Fibroblast of the aortic adventitia (primary cell): ENCODE results near the gene IL21R. TPM values are rescaled to one million over a fixed set of nuclear protein-coding genes. Genes with fewer than 3 reads are reported as not detected.

Experiments used
- DNase-seq: peaks from one replicate; pipeline ENCODE4 v3.0.0-alpha.2; 2010; ENCODE audit warnings: low read depth
- H3K4me3 ChIP-seq: 2 replicates; pipeline ENCODE4 v1.5.1; 2011; ENCODE audit warnings: low read depth, mild to moderate bottlenecking, control low read depth, low read length, moderate library complexity
- CTCF ChIP-seq: IDR thresholded peaks from 2 replicates; pipeline ENCODE4 v1.5.1; 2011; ENCODE audit warnings: mild to moderate bottlenecking, low read length, control low read depth, inconsistent platforms; ENCODE audit not compliant: insufficient read depth
- total RNA-seq: library from RNA; depleted of rRNA; stranded (reverse); fragments of >200 nt; gene quantifications from 2 replicates; pipeline ENCODE4 v1.2.3, GENCODE V29; 2012; ENCODE audit warnings: low replicate concordance

The IL21R gene
- total RNA-seq, 1 donor: 0.54 TPM

GRCh38 chr16:27414788-27415431, 12.9 kb downstream of the IL21R start:
- H3K4me3 ChIP-seq: no peak overlapping the region
- TF ChIP-seq CTCF: no peak

GRCh38 chr16:27417047-27417671, 15.2 kb downstream of the IL21R start:
- no peak for TF ChIP-seq CTCF
- no peak for DNase-seq
- no peak overlapping the region for H3K4me3 ChIP-seq

More at GRCh38 chr16:27414788-27415431, 12.9 kb downstream of the IL21R start:
- no peak for DNase-seq

GRCh38 chr16:27421961-27422740, 20.2 kb downstream of the IL21R start:
- TF ChIP-seq CTCF: no peak
- H3K4me3 ChIP-seq: no peak overlapping the region
- no peak for DNase-seq

GRCh38 chr16:27424772-27425498, 23.0 kb downstream of the IL21R start:
- no peak for DNase-seq
- TF ChIP-seq CTCF: no peak
- H3K4me3 ChIP-seq: no peak overlapping the region

- TF ChIP-seq CTCF: no peak
- H3K4me3 ChIP-seq: no peak overlapping the region
- no peak for DNase-seq
Observed at GRCh38 chr16:27425961-27426360, 24.0 kb downstream of the IL21R start.
